PC-9 (cell line): ENCODE measurements around the gene MAP3K4. TPM values are rescaled to one million over a fixed set of nuclear protein-coding genes. Genes with fewer than 3 reads are reported as not detected.

Experiments
- BruUV-seq: library from RNA; stranded (reverse); fragments of 400-500 nt; replicated peaks from 2 replicates; lab custom pipeline; 2021; lab: Mats Ljungman, UMichigan
- CTCF ChIA-PET: fragments of 300-600 bp; sonication (Branson Sonifier 250); formaldehyde crosslinking; loops from one replicate; lab custom pipeline; 2022; ENCODE audit warnings: antibody characterized with exemption; lab: Charles Lee
- POLR2A ChIA-PET: fragments of 300-600 bp; sonication (Branson Sonifier 250); formaldehyde crosslinking; loops from one replicate; lab custom pipeline; 2022; ENCODE audit warnings: antibody characterized with exemption; ENCODE audit not compliant: unreplicated experiment; lab: Charles Lee
- DNase-seq, 2 experiments: peaks; one replicate each; pipeline versions ENCODE4 v3.0.0 to v3.0.0-alpha.2; 2015 to 2022; ENCODE audit warnings: mixed read lengths in 1 of 2
- H2AFZ ChIP-seq: fragments of 200-600 bp; sonication (generic); 2 replicates; pipeline ENCODE4 v1.8.1; 2017; ENCODE audit warnings: antibody characterized with exemption
- H3F3A ChIP-seq: fragments of 200-600 bp; sonication (generic); 2 replicates; pipeline ENCODE4 v1.8.1; 2017; ENCODE audit warnings: antibody characterized with exemption, mild to moderate bottlenecking, low read depth; ENCODE audit not compliant: insufficient read depth
- H3K27ac ChIP-seq: fragments of 200-600 bp; sonication (generic); 2 replicates; pipeline ENCODE4 v1.6.1; 2016; ENCODE audit warnings: mixed run types
- H3K27me3 ChIP-seq: fragments of 200-600 bp; sonication (generic); 2 replicates; pipeline ENCODE4 v1.6.1; 2016; ENCODE audit warnings: low read depth, mixed run types; ENCODE audit not compliant: insufficient read depth
- H3K36me3 ChIP-seq: fragments of 200-600 bp; sonication (generic); 2 replicates; pipeline ENCODE4 v1.6.1; 2016; ENCODE audit warnings: low read depth, mixed run types
- H3K4me1 ChIP-seq: fragments of 200-600 bp; sonication (generic); replicated peaks from 2 replicates; pipeline ENCODE4 v1.6.1; 2016; ENCODE audit warnings: mixed run types; ENCODE audit not compliant: insufficient read depth
- H3K4me2 ChIP-seq: fragments of 200-600 bp; sonication (generic); 2 replicates; pipeline ENCODE4 v1.6.1; 2017; ENCODE audit warnings: mixed run types
- H3K4me3 ChIP-seq: fragments of 200-600 bp; sonication (generic); 2 replicates; pipeline ENCODE4 v1.6.1; 2016; ENCODE audit warnings: mixed run types
- H3K79me2 ChIP-seq: fragments of 200-600 bp; sonication (generic); 2 replicates; pipeline ENCODE4 v1.6.1; 2017; ENCODE audit warnings: low read depth, mixed run types
- H3K9me2 ChIP-seq: fragments of 200-600 bp; sonication (generic); 2 replicates; pipeline ENCODE4 v1.8.1; 2017; ENCODE audit warnings: mild to moderate bottlenecking; ENCODE audit not compliant: insufficient read depth
- H3K9me3 ChIP-seq: fragments of 200-600 bp; sonication (generic); 2 replicates; pipeline ENCODE4 v1.8.1; 2016; ENCODE audit warnings: low read depth; ENCODE audit not compliant: insufficient read depth
- H4K20me1 ChIP-seq: fragments of 200-600 bp; sonication (generic); 2 replicates; pipeline ENCODE4 v1.8.1; 2017; ENCODE audit not compliant: insufficient read depth
- EZH2 ChIP-seq: fragments of 200-600 bp; sonication (generic); IDR thresholded peaks from 2 replicates; pipeline ENCODE4 v1.8.0; 2017; ENCODE audit warnings: antibody characterized with exemption, low read depth
- intact Hi-C: fragments of 100-400 bp; cut with micrococcal nuclease; formaldehyde crosslinking; loops from one replicate; pipeline ENCODE4 v1.10.0; 2022; ENCODE audit not compliant: unreplicated experiment
- total RNA-seq: library from RNA; stranded (reverse); gene quantifications from 2 replicates; pipeline ENCODE4 v1.2.3, GENCODE V29; 2021
- TF ChIP-seq, protein P1 (sequence below): fragments of 200-600 bp; sonication (generic); conservative IDR thresholded peaks from 2 replicates; pipeline ENCODE4 v1.6.1; 2017; ENCODE audit warnings: mixed run types, antibody characterized with exemption, mild to moderate bottlenecking, moderate library complexity

Gene MAP3K4
- total RNA-seq, 1 experiment from 2014 or later: 13.0 TPM

GRCh38 chr6:161076181-161076677, 84.7 kb downstream of the MAP3K4 start:
- TF ChIP-seq, protein P1, sequence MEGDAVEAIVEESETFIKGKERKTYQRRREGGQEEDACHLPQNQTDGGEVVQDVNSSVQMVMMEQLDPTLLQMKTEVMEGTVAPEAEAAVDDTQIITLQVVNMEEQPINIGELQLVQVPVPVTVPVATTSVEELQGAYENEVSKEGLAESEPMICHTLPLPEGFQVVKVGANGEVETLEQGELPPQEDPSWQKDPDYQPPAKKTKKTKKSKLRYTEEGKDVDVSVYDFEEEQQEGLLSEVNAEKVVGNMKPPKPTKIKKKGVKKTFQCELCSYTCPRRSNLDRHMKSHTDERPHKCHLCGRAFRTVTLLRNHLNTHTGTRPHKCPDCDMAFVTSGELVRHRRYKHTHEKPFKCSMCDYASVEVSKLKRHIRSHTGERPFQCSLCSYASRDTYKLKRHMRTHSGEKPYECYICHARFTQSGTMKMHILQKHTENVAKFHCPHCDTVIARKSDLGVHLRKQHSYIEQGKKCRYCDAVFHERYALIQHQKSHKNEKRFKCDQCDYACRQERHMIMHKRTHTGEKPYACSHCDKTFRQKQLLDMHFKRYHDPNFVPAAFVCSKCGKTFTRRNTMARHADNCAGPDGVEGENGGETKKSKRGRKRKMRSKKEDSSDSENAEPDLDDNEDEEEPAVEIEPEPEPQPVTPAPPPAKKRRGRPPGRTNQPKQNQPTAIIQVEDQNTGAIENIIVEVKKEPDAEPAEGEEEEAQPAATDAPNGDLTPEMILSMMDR: no peak
- TF ChIP-seq EZH2: no peak
- H4K20me1 ChIP-seq: no peaks in the 10 kb centered on the region
- no peaks in the 10 kb centered on the region for H3K9me3 ChIP-seq
- H3K9me2 ChIP-seq: no peaks in the 10 kb centered on the region
- no TSS peak for BruUV-seq
- H3K27me3 ChIP-seq: no peaks in the 10 kb centered on the region
- H3K4me1 ChIP-seq: no peaks in the 10 kb centered on the region
- no peak overlapping the region for H2AFZ ChIP-seq
- H3K36me3 ChIP-seq: no peaks in the 10 kb centered on the region
- no peak overlapping the region for H3K27ac ChIP-seq
- H3K79me2 ChIP-seq: no peaks in the 10 kb centered on the region
- POLR2A ChIA-PET: no interaction called here
- intact Hi-C loops: no loop called here
- CTCF ChIA-PET: no interaction called here
- H3K4me2 ChIP-seq: no peak overlapping the region
- no peak overlapping the region for H3K4me3 ChIP-seq
- no peaks in the 10 kb centered on the region for H3F3A ChIP-seq
- DNase-seq: no peak

DNA sequence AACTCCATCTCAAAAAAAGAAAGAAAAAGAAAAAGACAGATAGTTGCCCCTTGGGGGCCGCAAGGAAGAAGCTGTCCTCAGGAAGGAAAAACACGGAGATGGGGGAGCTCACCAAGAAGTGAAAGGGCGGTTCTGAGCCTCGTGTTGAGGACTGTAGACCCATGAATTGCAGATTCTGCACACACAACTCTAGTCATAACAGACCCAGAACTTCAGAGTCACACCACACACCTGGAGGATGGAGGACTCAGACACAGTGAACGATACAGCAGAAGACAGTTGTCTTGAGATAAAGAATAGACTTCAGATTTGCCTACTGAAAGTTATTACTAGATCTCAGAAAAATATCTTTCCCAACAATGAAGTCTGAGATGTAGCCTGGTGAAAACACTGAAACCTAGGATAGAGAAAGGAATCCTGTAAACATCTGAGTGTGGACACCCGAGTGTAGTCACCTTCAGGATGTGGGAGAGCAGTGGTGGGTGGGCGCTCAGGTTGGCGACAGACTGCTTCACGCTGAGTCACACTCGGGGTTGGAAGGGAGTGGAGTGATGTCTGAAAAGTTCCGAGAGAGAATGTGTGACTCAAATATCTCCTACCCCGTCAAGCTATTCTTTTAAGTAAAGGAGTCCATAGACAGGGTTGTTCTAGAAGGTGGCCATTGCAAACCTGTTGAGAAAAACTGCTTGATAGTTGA, 88.1 kb downstream of the MAP3K4 start:
- H3K27ac ChIP-seq: no peak overlapping the region
- no peaks in the 10 kb centered on the region for H3K27me3 ChIP-seq
- no peaks in the 10 kb centered on the region for H3K79me2 ChIP-seq
- no peak for TF ChIP-seq EZH2
- TF ChIP-seq, protein P1: no peak
- H3F3A ChIP-seq: no peaks in the 10 kb centered on the region
- ChIA-PET POLR2A (no interaction called here), CTCF (no interaction called here)
- H2AFZ ChIP-seq: no peak overlapping the region
- intact Hi-C loops: no loop called here
- no peaks in the 10 kb centered on the region for H4K20me1 ChIP-seq
- BruUV-seq: no TSS peak
- H3K9me2 ChIP-seq: no peaks in the 10 kb centered on the region
- DNase-seq: no peak
- no peaks in the 10 kb centered on the region for H3K9me3 ChIP-seq
- 0 out of 2 replicates have a peak, but pooled peaks cover 9% of the 10 kb centered on the region for H3K36me3 ChIP-seq
- H3K4me1 ChIP-seq: no peaks in the 10 kb centered on the region
- H3K4me2 ChIP-seq: no peak overlapping the region
- H3K4me3 ChIP-seq: no peak overlapping the region

- BruUV-seq: no TSS peak
- H3F3A ChIP-seq: no peaks in the 10 kb centered on the region
- H3K9me3 ChIP-seq: no peaks in the 10 kb centered on the region
- POLR2A ChIA-PET: no interaction called here
- H3K36me3 ChIP-seq: 0 out of 2 replicates have a peak, but pooled peaks cover 9% of the 10 kb centered on the region
- H3K4me2 ChIP-seq: no peak overlapping the region
- H4K20me1 ChIP-seq: no peaks in the 10 kb centered on the region
- no peaks in the 10 kb centered on the region for H3K9me2 ChIP-seq
- H3K4me3 ChIP-seq: no peak overlapping the region
- H2AFZ ChIP-seq: no peak overlapping the region
- no peak for TF ChIP-seq EZH2
- TF ChIP-seq, protein P1: no peak
- H3K27ac ChIP-seq: no peak overlapping the region
- no peaks in the 10 kb centered on the region for H3K79me2 ChIP-seq
- no peaks in the 10 kb centered on the region for H3K4me1 ChIP-seq
- intact Hi-C loops: no loop called here
- H3K27me3 ChIP-seq: no peaks in the 10 kb centered on the region
- DNase-seq: no peak
- CTCF ChIA-PET: no interaction called here
Measured at GRCh38 chr6:161080263-161080970, 88.8 kb downstream of the MAP3K4 start.
